Measurements from ENCODE around the gene RPS10.
"Not testable (repeated sequence)": the region's sequence is repeated elsewhere in the genome, so short reads cannot be mapped to it uniquely, and the experiment has no call there.

The RPS10 gene

DNA sequence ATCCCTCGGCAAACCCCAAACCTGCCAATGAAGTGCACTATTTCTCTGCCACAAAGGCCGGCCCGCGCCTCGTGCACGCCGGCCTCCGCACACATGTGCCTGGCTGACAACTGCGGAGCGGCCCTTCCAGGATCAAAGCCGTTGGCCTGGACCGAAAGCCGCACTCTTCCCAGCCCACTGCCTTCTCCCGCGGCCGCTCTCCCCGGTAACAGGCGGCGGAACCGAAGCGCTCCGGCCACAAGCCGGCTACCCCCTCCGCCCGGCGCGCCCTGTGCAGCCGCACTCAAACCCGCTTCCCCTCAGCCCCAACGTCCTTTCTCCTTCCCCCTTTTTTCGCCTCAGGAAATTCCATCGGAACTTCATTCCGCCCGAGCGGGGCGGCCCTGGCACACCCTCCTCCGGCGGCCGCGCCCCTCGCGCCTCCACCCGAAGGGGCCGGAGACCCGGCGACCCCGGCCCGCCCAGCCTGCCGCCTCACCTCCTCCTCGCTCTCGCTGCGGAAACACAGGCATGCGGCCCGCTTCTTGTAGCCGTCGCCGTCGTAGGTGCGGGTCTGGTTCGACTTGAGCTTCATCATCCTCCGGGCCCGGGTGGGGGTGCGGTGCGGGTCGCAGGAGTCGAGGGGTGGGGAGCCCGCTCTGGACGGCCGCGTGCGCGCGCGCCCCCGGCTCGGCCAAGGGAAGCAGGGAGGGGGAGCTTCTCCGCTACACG is 33.9 kb downstream of the RPS10 start:
- peak; percentile 55 for DNase-seq

DNA sequence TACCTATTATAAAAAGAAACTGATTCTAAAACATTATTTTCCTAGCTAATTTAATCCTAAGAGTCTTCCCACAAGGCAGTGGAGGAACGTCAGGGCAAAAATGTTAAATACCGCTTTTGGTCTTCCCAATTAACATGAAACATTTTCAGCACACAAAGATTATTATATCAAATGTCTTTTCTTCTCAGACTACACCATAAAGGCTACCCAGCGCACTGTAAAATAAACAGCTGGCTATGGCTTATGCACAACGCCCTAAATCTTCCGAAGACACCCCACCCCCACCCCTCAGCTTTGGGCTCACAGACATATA is 34.4 kb downstream of the RPS10 start:
- no peak for DNase-seq

DNA sequence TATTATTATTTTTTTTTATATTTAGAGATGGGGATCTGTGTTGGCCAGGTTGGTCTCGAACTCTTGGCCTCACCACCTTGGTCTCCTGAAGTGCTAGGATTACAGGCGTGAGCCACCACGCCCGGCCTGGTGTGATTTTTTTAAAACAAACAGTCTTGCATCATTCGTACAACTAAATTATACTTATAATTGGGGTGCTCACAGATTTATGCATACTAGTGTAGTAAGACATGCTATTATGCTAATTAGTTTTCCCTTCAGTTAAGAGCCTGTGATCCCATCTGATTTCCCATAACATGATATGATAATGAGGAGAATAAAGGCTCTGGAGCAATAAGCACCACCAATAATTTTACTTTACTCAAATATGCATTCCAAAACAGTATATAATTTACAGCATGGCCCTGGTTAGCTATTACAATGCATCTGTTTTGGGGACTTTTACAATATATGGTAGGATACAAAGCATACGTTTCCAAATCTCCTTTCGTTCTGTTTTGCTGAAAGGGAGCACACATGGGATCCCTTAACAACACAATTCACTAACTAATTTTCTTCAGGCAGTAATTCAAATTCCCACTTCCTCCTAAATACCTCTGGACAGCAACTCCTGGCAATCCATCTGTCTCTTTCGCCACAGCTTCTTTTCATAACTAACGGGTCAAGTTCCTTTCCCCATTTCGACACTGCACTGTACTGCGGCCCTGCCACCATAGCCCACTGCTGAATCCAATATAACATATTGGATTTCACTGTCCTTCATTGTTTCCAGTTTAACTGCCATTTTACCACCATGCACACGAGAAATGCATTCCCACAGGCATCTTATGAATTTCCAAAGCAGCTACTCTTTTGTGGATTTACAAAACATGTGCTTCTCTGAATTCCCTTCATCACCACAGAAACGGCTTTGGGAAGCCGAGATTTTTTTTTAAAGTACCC is 35.1 kb downstream of the RPS10 start:
- no peak for DNase-seq

DNA sequence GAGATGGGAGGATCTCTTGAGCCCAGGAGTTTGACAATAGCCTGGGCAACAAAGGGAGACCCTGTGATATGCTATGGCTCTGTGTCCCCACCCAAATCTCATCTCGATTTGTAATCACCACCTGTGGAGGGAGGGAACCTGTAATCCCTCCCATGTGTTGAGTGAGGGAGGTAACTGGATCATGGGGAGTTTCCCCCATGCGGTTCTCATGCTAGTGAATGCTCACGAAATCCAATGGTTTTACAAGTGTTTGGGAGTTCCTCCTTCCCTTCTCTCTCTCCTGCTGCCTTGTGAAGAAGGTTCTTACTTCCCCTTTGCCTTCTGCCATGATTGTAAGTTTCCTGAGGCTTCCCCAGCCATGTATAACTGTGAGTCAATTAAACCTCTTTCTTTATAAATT is 36.8 kb downstream of the RPS10 start:
- no peak for DNase-seq

DNA sequence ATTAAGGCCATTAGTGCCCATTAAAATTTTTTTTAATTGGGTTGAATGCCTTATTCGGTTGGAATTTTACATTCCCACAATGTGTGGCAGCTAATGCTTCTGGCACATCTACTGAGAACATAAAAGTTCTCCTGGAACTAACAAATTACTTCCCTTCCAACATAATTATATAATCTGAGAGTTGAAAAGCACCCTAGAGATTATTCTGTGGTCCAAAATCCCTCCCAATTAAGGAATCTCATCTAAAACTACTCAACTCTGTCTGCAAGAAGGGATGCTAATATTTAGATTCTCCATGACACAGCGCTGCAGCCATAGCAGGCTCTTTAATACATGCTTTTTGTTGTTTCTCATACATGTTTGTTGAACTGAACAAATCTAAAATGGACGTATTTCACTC is 37.4 kb downstream of the RPS10 start:
- DNase-seq = no peak

DNA sequence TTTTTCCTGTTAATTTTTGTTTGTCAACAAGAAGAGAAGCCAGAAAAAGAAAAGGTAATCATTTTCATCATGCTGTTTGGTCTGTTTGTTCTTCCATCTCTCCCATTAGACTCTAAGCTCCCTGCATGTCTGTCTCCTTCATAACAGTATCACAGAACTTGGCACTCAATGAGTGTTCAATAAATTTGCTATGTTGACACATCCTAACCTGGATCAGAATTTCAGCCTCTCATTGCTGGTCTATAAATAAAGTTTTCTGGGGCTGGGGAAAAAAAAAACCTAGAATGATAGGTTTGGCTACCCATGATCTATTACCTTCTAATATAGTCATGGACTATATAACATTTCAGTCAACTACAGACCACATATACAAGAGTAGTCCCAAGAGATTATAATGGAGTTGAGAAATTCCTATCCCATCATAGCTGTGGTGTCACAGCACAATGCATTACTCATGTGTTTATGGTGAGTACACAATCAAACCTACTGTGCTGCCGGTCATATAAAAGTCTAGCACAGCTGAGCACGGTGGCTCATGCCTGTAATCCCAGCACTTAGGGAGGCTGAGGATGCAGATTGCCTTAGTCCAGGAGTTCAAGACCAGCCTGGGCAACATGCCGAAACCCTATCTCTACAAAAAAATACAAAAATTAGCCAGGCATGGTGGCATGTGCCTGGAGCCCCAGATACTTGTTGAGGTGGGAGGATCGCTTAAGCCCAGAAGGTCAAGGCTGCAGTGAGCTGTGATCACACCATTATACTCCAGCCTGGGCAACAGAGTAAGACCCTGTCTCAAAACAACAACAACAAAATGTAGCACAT is 39.3 kb downstream of the RPS10 start:
- DNase-seq = no peak

DNA sequence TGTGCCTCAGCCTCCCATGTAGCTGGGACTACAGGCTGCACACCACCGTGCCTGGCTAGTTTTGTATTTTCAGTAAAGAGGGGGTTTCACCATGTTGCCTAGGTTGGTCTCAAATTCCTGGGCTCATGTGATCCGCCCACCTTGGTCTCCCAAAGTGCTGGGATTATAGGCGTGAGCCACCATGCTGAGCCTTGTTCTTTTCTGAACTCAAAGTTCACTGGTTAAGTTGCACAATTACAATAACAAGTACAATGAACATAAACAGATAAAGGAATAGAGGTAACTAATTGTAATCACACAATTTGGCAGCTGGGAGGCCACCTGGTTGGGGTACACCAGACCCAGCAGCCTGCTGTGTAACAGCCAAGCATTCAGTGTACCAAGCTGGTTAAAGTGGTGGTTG is 40.1 kb downstream of the RPS10 start:
- DNase-seq = no peak

DNA sequence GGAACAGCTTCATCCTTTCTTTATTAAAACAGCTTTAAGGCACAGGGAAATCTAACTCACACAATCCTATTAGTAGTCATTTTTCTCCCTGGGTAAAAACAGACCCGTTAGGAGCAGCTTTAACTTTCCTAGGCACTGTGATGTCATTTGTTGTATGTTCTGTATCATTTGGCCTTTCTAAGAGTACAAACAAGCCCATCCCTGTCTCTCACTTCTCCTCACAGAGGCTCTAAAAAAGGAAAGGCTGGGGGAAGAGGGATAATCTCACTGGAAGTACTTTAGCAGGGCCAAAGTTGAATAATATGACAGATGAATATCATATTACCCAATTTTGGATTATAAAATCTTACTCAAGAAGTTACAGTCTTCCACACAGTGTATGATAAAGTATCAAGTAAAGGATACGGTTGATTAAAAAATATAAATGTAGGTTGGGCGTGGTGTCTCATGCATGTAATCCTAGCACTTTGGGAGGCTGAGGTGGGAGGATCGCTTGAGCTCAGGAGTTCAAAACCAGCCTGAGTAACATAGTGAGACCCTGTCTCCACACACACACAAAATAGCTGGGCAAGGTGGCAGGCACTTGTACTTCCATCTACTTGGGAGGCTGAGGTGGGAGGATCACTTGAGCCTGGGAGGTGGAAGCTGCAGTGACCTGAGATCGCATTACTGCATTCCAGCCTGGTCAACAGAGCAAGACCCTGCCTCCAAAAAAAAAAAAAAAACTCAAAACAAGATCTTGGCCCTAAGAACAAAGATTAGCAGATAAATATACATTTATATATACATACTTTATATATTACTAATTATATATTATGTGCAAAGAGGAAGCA is 41.3 kb downstream of the RPS10 start:
- DNase-seq = no peak

DNA sequence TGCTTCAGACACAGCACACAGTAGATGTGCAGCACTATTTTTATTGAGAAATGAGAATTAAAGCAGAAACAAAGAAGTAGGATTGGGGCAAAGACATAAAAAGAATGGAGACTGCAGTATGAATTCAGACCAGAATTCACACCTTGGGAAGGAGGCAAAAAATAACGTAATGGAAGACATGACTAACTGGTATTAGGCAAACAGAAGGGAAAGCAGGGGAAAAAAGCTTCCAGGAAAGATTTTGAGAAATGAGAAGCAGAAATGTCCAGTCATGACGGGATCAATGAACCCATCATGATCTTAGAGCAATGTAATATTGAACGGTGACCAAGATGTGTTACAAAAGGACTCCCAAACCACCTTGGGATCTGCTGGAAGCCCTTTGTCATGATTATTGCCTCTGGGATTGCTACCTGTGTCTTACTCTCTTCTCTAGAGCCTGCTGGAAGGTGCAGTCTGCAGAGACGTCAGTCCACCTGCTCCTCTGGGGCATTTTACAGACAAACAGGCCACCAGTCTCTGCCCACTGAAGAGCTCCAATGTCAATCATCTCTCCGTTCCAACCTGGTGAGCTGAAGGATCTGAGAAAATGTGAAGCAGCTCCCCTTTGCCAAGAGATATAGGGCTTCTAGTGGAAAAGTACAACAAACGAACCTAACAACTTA is 42.1 kb downstream of the RPS10 start:
- no peak for DNase-seq

DNA sequence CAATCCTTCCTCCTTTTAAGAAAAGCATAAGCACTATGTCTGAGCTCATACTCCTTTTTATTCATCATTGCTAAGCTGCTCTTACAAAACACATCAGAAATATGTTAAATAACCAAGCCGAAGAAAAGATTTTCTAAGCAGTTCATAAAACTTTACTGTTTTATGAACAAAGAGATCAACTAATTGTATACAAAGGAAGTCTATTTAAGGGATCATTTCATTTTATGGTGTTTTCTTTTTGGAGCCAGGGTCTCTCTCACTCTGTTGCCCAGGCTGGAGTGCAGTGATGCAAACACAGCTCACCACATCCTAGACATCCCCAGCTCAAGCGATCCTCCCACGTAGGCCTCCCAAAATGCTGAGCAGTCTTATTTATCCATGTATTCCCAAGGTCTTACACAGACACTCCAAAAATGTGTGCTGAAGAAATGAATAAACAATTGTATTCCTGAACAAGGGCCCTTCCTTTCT is 42.7 kb downstream of the RPS10 start:
- DNase-seq = no peak

DNA sequence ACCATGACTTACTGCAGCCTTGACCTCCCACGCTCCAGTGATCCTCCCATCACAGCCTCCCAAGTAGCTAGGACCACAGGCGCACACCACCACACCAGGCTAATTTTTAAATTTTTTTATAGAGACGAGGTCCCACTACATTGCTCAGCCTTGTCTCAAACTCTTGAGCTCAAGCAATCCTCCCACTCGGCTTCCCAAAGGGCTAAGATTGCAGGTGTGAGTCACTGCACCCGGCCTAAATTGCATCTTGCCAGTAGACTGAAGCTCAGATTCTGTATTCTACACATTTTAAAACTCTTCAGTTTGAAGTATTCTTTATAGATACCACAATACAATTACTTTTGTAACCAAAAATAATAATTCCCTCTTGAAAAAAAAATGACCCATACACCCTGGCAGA is 44.8 kb downstream of the RPS10 start:
- DNase-seq = no peak

DNA sequence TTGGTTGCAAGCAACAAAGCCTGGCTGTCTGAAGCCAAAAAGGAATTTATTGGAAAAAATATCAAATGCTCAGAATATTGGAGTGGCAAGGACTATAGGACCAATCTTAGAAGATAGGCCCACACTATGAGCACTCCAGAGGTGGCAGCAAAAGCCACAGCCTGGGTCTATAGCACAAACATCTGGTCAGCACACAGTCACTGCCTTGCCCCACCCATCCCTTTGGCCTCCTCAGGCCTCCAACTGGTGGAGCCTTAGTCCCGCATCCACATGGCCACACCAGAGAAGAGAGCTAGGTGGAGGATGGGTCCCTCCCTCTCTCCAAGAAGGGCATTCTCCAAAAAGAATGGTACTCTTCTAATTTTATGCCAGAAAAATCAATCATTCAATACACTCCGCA is 47.4 kb downstream of the RPS10 start:
- DNase-seq = no peak

DNA sequence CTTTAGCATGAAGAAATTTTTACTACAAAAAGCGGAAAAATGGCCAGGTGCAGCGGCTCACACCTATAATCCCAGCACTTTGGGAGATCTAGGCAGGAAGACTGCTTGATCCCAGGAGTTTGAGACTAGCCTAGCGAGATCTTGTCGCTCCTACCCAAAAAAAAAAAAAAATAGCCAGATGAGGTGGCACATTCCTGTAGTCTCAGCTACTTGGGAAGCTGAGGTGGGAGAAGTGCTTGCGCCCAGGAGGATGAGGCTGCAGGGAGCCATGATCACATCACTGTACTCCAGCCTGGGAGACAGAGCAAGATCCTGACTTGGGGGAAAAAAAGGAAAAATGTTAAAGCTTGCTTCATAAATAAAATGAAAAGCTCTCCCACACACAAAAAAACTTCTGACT is 47.9 kb downstream of the RPS10 start:
- DNase-seq = no peak

DNA sequence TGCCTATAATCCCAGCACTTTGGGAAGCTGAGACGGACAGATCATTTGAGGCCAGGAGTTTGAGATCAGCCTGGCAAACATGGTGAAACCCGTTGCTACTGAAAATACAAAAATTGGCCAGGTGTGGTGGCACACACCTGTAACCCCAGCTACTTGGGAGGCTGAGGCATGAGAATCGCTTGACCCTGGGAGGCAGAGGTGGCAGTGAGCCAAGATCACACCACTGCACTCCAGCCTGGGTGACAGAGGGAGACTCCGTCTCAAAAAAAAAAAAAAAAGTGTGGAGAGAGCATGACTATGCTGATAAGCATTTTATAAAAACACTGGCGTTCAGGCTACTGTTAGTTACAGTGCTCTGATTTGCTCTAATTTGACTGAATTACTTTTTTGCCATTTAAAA is 48.3 kb downstream of the RPS10 start:
- not testable (repeated sequence) for DNase-seq

DNA sequence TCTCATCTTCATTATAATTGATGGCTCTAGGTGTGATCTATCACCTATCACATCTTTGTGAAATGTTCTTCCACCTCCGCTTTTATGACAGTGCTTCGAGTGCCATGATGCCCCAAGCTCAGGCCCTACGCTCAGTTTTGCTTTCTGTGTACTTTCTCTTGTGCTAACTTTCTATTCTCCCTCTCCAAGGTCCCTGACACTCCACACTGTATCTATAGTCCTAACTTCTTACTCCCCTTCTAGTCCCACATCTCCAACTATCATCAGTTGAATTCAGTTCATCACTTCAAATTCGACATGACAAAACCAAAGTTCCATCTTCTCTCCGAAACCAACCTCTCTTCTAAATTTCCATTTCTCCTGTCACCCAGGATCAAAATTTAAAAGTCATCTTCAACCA is 50.0 kb downstream of the RPS10 start:
- DNase-seq = no peak

DNA sequence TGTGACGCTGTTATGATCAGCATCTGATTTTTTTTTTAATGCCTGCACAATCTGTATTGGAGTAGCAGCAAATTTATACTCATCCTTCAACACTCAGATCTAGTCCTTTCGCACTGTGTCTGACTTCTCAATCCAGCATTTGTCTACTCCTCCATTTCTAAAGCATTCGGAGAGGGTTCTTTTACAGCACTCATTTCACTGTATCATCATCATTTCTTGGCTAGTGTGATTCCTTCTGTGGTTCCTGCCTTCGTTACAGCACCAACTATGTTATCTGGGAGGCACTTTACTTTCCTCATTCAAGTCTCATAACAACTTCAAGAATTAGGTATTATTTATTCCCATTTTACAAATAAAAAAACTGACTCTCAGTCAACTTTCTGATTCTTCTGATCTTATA is 51.4 kb downstream of the RPS10 start:
- DNase-seq = no peak

DNA sequence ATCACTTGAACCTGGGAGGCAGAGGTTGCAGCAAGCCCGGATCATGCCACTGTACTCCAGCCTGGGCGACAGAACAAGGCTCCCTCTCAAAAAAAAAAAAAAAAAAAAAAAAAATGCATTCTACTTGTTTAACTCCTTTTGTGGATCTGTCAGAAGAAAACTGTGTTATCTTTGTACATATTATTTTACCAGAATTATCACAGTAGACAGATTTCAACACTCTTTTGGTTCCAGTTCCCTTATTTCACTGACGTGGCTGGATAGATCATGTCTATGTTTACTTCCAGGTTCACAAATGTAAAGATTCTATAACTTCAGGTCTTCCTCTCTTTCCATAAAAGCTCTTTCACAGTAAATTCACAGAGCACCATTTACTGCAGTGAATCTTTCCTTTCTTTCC is 51.8 kb downstream of the RPS10 start:
- DNase-seq = no peak

DNA sequence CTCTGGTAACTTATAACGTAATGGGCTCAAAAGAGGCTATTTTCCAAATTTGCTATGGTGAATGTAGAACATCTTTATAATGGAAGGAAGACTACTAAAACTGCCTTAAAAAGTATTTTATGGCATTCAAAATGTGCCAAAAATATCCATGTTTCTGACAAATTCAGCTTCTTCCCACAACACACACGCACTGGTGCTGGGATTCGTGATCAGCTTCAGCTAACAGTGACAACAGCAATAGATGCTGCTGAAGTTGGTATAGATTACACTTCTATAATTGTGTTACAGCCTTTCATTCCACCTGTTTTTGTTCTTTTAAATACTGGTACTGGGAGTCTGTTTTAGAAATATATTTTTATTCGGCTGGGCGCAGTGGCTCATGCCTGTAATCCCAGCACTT is 52.4 kb downstream of the RPS10 start:
- DNase-seq = no peak

DNA sequence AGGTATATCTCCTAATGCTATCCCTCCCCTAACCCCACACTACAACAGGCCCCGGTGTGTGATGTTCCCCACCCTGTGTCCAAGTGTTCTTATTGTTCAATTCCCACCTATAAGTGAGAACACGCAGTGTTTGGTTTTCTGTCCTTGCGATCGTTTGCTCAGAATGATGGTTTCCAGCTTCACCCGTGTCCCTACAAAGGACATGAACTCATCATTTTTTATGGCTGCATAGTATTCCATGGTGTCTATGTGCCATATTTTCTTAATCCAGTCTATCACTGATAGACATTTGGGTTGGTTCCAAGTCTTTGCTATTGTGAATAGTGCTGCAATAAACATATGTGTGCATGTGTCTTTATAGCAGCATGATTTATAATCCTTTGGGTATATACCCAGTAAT is 54.0 kb downstream of the RPS10 start:
- DNase-seq = not testable (repeated sequence)

DNA sequence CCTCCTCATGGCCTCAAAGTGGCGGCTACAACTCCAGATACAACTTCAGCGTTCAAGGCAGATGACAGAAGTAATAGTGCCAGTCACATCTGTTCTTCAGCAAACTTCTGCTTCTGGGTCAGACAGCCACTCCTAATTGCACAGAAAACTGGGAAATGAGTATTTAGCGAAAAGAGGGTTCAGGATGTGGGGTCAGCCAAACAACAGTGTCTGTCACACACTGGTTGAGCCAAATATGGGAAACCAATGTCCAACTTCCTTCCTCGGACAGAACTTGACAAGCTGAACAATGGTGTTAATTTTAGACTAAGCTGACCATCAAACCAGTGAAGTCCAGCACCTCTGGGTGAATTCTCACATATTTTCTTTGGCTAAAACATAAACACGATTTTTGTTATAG is 55.5 kb downstream of the RPS10 start:
- no peak for DNase-seq

DNA sequence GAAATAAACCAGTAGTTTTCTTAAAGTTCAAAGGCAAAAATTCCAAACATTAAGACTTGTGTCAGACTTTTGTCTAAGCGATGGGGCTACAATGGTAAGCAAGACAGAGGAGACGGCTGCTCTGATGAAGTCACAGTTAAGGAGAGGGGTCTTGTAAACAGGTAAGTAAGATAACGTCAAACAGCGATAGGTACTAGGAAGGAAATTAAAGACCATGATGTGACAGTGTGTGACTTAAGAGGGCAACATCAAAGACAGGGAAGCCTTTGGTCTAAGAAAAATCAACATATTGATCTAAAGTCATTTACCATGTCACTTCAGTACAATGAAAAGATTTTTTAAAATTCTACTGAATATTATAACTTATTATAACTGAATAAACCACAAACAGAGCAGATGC is 56.5 kb downstream of the RPS10 start:
- no peak for DNase-seq

All from NCI-H1105 (cell line).